Activated CD4-positive, CD25-positive, alpha-beta regulatory T cell treated with anti-CD3 and anti-CD28 coated beads, Interleukin-2, amount 50 U/mL, for 24 hours (primary cell): Measurements from ENCODE around the gene LHB.
"Not testable (repeated sequence)": the region's sequence is repeated elsewhere in the genome, so short reads cannot be mapped to it uniquely, and the experiment has no call there.

Experiments used
- ATAC-seq, 2 donors: fragments of 150-1000 bp; cut with Tn5 transposase; one replicate each; pipeline ENCODE4 v1.10.0; 2021; ENCODE audit warnings: mild to moderate bottlenecking in 1 of 2, moderate library complexity in 1 of 2

Gene LHB

DNA sequence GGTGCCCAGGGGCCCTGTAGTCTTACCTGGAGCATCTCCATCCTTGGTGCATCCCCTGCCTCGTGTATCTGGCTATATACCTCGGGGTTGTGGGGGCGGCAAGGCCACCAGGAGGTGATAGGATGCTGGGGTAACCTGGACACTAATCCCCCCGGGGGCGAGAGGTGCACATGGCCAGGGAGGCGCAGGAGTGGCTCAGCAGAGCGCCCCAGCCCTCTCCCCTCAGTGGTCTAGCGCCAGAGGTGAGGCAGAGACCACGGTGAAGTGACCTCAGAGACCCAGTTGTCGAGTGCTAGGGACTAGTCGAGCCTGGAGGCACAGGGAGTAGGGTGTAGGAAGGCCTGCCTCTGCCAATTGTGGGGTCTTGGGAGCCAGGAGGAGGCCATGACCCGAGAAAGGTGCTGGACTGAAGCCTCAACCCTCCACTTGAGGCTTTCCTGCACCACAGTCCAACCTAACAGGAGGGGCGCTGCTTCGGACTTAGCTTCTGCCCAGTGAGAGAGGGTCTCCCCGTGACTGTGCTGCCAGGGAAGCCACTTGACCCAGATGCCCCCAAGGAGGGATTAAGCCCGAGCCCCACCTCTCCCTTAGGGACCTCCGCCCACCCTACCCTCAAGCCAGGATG is at the start of gene LHB:
Gene LHB, minus strand, starts transcription at position 51 of the 625 bp plus-strand sequence. Its CDS starts 10 bp downstream, at position 41.
- ATAC-seq = no peak

DNA sequence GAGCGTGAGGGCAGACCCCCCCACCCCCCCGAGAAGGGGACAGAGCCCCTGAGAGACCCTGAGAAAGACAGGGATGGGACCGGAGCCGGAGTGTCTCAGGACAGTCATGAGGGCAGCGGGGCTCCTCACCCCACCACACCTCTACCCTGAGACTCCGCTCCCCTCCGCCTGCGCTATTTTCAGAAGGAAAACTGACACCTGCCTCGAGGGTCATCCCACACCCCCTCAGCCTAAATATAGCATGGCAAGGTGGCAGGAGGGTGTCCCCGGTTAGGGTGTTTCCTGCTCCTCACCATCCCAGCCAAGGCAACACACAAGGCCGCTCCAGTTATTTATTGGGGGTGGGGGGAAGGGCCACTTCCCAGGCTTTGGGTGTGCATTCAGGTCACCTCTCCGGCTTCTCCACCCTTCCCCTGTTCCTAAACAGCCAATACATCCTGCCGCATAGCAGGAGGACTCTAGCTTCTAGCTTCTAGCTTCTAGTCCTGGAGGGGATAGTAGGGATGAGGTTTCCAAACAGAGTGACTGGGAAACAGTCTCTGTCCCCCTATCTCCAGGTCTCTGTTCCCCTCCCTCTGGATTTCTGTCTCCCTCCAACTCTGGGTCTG is 49.1 kb upstream of the LHB start:
- ATAC-seq = no peak

DNA sequence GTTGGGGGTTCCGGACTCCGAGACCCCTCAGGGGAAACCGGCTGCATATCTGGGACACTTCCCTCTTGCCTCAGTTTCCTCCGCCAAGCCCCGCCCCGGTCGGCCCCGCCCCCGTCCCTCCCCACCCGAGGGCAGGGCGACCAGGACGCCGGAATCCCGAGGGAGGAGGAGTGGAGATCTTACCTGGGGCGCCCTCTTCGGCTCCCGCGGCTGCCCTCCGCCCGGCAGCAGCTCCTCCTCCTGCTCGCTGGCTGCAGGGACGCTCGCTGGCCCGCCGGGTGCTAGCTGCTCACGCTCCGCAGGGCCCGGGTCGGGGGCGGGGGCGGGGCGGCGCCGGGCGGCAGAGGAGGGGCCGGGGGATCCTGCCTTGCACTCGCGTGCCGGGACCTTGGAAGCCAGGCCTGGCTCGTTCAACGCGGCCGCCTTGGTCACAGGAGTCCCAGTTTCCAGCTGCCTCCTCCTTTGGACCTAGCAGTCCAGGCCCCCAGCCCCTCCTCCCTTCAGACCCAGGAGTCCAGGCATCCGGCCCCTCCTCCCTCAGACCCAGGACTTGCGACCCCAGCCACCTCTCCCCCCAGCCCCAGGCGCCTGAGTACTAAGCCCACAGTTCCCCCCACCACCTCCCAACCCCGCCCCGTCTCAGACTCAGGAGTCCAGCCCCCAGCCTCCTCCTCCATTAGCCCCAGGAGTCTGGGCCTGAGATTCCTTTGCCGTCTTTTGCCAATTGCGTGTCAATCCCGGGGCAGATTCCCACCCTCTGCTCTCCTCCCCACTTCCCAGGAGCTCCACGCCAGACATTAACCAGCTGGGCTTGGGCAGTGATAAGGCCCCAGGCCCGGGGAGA is 48.1 kb upstream of the LHB start, which contains the start of gene NTF4:
Gene NTF4, minus strand, starts transcription at position 51 of the 844 bp plus-strand sequence. CDS start 2,821 bp downstream, outside the sequence.
- ATAC-seq = peak in 1 of 2 donors; percentile 27

DNA sequence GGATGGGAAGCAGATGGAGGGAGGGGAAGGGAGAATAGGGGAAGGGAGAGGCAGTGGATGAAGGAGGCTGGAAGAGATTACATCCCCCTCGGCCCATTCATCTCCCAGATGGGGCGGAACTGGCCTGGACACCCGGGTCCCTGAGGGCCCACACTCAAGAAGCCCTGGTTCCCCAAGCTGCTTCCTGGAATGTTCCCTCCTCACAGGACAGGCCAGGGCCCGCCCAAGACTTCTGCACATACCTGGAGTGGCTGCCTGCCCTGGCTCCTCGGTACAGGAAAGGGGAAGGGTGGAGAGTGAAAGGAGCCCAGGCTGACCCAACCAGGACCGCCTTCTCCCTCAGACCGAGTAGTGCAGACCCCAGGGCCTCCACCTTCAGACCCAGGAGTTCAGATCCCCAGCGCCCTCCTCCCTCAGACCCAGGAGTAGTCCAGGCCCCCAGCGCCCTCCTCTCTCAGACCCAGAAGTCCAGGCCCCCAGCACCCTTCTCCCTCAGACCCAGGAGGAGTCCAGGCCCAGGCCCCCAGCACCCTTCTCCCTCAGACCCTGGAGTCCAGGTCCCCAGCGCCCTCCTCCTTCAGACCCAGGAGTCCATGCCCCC is 47.2 kb upstream of the LHB start:
- no peak for ATAC-seq

DNA sequence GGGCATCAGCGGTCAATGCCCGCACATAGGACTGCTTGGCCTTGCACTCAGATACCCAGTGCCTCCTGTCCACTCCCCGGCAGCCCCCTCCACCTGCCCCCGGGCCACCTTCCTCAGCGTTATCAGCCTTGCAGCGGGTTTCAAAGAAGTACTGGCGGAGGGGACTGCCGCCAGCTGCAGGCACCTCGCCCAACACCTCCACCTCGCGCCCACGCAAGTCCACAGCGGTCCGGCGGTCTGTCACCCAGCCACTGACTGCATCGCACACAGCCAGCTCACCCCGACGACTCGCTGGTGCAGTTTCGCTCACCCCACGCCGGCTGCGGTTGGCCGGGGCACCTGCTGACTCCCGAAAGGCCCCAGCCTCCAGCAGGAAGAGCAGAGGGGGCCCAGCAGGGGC is 44.6 kb upstream of the LHB start:
- no peak for ATAC-seq

DNA sequence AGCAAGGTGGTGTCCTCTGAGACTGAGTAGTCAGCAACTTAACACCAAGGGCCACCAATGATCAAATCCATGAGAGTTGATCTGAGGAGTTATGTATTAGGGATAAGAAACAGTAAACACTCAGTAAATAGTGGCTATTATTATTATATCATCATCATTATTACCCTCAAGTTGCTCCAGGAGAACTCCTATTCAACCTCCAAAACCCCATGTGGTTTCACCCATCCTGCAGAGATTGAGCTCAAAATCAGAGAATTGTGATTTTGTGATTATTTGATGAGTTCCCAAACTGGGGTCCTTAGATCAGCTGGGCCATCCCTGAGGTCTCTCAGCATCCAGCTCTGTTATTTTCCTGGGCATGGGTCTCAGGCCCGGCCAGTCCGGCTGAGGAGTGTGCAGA is 44.1 kb upstream of the LHB start:
- no peak for ATAC-seq

DNA sequence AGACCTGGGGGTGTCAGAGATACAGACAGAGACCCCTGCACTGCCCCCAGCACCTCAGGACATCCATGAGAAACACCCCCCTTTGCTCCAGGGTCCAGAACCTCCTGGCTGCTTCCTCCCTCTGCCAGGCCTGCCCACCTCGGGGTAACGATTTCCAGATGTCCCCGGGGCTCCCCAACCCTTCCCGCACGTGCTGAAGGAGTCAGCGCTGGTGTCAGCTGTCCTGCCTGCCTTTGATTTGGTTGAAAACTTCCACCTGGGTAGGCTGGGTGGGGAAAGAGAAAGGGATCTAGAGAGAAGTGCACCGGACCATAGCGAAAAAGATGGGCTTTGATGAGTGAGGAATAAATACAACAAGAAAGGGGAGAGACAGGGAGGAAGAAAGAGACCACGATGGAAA is 42.2 kb upstream of the LHB start:
- no peak for ATAC-seq

DNA sequence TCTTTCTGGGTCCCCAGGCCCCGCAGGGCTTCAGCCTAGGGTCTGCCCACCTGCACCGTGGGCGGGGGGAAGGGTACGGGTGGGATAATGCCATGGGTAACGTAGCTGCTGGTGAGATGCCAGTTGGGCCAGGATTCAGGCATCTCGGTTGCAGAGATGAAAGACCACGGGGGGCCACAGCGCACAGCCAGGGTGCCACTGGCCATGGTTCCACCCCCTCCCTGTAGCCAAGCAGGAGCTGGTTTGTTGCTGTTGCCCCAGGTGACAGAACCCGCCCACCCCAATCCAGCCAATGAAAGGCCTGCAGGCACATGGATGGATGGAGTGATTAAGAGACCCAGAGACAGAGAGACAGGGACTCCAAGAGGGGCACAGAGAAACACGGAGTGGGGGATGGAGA is 41.7 kb upstream of the LHB start:
- ATAC-seq = no peak

DNA sequence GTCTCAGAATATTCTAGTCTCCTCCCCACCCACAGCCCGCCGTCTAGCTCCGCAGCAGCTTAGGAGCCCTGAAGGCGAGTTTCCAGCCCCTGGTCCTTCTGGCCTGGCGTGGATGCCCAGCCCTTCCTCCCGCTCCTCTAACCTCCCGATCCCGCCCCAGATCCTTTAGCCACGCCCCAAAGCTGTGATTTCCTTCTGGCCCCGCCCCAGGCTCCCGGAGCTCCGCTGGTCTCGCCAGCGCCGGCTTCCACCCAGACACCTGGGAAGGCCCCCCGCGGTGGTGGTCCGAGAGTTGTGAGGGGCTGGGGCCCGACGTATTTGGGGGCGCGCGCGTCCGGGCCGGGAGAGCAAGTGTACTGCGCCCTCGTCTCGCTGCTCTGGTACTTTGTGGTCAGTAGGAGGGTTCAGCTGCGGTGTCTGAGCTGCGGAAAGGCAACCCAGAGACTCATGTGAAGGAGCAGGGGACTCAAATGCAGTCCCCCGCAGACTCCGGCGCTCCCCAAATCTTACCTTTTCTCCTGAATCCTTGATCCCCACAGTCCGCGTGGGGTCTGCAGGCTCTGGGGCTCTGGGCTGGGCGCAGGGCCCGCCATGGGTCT is 40.8 kb upstream of the LHB start, which contains the start of gene CGB7:
Gene CGB7, minus strand, starts transcription at position 114 of the 599 bp plus-strand sequence. CDS start 2,374 bp downstream, outside the sequence.
- peak; percentile 15 to 18 for ATAC-seq

DNA sequence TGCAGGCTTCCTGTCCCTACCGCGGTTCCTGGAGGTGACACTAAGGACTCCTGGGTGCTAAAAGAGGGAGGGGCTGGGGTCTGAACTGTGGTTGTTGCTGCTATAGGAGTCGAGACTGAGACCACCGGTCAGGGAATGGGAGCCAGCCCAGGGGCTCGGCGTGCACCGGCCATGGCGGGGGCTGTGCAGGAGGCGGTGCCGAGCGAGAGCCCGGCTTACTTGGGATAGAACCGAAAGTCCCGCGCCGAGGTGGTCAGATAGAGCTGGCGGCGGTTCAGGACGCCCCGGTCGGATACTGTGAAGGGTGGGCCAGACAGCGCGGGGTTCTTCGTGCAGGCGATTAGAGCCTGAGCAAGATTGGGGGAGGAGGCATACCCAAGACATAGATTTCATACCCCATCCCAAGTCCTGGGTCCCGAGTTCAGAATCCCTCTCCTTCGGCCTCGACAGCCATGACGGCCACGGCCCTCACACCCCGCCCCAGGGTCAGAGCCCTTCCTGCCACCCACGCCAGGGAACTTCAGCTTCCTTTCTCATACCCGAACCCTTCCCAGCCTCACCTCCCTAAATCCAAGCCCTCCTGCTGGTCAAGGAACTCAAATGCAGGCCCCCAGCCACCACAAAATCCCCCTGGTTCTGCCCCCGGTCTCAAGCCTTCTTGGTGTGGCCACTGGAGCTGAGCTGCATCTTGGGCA is 40.2 kb upstream of the LHB start:
- not testable (repeated sequence) for ATAC-seq

DNA sequence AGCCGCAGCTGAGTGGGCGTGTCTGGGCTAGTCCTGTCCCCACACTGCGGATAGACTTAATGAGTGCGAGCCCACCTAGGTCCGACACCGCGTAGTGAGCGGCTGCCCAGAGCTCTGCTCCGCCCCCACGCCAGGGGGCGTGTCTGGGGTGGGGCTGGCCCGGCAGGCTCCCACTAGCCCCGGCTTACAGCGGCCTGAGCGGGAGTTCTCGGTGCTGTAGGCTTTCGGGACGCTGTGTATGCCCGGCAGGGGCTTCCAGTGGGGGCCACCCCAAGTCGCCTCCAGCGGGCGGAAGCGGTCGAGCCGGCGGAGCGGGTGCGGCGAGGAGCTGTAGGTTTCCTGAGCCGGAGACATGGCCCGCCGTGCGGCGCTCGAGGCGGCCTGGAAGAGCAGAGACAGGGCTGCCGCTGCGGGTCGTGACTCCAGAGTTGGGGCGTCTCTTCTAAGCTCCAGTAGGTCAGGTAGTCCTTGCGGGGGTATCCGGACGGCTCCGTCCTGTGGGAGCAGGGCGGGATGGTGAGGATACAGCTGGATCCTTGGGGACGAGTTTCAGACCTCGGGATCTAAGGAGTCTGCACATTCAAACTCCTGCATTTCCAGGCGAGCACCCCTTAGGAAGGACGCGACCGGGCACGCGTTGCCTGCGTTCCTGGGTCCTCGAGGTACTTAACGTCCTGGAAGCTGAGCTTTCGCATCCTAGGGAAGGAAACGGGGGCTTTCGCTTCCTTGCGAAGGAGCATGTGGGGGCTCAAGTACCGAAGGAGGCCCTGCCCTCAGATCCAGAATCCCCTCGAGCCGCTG is 39.4 kb upstream of the LHB start:
- peak; percentile 79 to 84 for ATAC-seq

DNA sequence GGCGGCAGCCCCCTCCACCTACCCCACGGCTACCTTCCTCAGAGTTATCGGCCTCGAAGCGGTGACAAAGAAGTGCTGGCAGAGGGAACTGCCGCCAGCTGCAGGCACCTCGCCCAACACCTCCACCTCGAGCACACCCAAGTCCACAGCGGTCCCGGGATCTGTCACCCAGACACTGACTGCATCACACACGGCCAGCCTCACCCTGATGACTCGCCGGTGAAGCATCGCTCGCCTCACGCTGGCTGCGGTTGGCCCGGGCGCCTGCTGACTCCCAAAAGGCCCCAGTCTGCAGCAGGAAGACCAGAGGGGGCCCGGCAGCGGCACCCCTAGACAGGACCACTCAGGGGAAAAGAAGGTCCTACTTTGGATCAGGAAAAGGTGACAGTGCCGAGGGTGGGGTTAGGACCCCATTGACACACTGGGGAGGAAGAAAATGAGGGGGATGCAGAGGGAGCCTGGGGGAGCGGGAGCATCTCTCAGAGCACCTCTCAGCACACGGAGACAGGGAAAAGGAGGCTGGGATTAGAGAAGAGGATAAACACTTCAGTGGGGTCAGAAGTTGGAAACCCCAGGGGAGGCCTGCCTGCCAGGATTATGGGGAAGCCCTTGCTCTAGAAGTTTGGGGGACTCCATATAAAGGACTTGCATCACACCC is 33.6 kb upstream of the LHB start:
- ATAC-seq = not testable (repeated sequence)

DNA sequence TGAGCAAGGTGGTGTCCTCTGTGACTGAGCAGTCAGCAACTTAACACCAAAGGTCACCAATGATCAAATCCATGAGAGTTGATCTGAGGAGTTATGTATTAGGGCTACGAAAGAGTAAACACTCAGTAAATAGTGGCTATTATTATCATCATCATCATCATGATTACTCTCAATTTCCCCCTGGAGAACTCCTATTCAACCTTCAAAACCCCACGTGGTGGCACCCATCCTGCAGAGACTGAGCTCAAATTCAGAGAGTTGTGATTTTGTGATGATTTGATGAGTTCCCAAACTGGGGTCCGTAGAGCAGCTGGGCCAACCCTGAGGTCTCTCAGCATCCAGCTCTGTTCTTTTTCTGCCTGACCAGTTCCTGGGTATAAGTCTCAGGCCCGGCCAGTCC is 32.9 kb upstream of the LHB start:
- not testable (repeated sequence) for ATAC-seq

DNA sequence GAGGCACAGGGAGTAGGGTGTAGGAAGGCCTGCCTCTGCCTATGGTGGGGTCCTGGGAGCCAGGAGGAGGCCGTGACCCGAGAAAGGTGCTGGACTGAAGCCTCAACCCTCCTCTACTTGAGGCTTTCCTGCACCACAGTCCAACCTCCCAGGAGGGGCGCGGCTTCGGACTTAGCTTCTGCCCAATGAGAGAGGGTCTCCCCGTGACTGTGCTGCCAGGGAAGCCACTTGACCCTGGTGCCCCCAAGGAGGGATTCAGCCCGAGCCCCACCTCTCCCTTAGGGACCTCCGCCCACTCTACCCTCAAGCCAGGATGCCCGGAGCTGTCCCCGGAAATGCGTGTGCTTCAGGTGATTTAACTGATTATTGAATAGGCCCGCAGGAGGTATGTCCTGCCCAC is 32.1 kb upstream of the LHB start, which contains the start of gene CGB8:
Gene CGB8, minus strand, starts transcription at position 101 of the 400 bp plus-strand sequence. CDS start 372 bp downstream, outside the sequence.
- not testable (repeated sequence) for ATAC-seq

DNA sequence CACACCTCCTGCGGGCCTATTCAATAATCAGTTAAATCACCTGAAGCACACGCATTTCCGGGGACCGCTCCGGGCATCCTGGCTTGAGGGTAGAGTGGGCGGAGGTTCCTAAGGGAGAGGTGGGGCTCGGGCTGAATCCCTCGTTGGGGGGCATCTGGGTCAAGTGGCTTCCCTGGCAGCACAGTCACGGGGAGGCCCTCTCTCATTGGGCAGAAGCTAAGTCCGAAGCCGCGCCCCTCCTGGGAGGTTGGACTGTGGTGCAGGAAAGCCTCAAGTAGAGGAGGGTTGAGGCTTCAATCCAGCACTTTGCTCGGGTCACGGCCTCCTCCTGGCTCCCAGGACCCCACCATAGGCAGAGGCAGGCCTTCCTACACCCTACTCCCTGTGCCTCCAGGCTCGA is 26.7 kb upstream of the LHB start, which contains the start of gene CGB5:
Gene CGB5, plus strand, starts transcription at position 301 of the 400 bp plus-strand sequence. CDS start 362 bp downstream, outside the sequence.
- ATAC-seq = not testable (repeated sequence)

DNA sequence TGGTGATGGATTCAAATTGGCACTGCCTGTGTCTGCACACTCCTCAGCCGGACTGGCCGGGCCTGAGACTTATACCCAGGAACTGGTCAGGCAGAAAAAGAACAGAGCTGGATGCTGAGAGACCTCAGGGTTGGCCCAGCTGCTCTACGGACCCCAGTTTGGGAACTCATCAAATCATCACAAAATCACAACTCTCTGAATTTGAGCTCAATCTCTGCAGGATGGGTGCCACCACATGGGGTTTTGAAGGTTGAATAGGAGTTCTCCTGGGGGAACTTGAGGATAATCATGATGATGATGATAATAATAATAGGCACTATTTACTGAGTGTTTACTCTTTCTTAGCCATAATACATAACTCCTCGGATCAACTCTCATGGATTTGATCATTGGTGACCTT is 25.8 kb upstream of the LHB start:
- ATAC-seq = not testable (repeated sequence)

DNA sequence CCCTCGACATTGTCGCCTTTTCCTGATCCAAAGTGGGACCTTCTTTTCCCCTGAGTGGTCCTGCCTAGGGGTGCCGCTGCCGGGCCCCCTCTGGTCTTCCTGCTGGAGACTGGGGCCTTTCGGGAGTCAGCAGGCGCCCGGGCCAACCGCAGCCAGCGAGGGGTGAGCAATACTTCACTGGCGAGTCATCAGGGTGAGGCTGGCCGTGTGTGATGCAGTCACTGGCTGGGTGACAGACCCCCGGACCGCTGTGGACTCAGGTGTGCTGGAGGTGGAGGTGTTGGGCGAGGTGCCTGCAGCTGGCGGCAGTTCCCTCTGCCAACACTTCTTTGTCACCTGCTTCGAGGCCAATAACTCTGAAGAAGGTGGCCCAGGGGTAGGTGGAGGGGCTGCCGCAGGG is 25.3 kb upstream of the LHB start:
- no peak for ATAC-seq

DNA sequence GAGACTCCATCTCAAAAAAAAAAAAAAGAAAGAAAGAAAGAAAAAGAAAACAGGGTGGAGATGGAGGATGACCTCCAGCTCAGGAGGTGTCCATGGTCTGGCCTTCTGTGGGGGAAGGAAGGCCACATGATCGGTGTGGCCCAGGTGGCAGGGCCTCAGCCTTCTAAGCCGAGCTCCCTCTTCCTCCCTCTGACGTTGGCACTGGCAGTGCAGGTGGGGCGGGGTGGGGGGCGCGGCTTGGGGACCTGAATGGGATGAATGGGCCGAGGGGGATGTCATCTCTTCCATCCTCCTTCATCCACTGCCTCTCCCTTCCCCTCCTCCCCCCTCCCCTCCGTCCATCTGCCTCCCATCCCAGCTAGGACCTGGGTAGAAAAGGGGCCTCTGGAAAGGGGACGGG is 22.8 kb upstream of the LHB start:
- not testable (repeated sequence) for ATAC-seq

DNA sequence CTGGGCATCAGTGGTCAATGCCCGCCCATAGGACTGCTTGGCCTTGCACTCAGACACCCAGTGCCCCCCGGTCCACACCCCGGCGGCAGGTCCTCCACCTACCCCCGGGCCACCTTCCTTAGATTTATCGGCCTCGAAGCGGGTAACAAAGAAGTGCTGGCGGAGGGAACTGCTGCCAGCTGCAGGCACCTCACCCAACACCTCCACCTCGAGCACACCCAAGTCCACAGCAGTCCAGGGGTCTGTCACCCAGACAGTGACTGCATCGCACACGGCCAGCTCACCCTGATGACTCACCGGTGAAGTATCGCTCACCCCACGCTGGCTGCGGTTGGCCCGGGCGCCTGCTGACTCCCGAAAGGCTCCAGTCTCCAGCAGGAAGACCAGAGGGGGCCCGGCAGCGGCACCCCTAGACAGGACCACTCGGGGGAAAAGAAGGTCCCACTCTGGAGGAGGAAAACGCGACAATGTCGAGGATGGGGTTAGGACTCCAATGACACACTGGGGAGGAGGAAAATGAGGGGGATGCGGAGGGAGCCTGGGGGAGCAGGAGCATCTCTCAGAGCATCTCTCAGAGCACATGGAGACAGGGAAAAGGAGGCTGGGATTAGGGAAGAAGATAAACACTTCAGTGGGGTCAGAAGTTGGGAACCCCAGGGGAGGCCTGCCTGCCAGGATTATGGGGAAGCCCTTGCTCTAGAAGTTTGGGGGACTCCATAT is 21.8 kb upstream of the LHB start:
- ATAC-seq = not testable (repeated sequence)
